Ishikawa (cell line): ENCODE data around the gene HOXD13.

Source experiments
- CEBPB ChIP-seq: IDR thresholded peaks from 2 replicates; pipeline ENCODE4 v1.6.1; 2012
- CREB1 ChIP-seq: IDR thresholded peaks from 2 replicates; pipeline ENCODE4 v1.6.1; 2012; ENCODE audit warnings: low read depth
- EGR1 ChIP-seq: IDR thresholded peaks from 2 replicates; pipeline ENCODE4 v1.6.1; 2012
- EP300 ChIP-seq: IDR thresholded peaks from 2 replicates; pipeline ENCODE4 v1.6.1; 2012; ENCODE audit warnings: borderline replicate concordance
- FOXM1 ChIP-seq: IDR thresholded peaks from 2 replicates; pipeline ENCODE4 v1.6.1; 2012; ENCODE audit warnings: low read depth, borderline replicate concordance
- MAX ChIP-seq: IDR thresholded peaks from 2 replicates; pipeline ENCODE4 v1.6.1; 2012
- NFIC ChIP-seq: IDR thresholded peaks from 2 replicates; pipeline ENCODE4 v1.6.1; 2012
- RAD21 ChIP-seq: IDR thresholded peaks from 2 replicates; pipeline ENCODE4 v1.6.1; 2012; ENCODE audit warnings: low read depth
- REST ChIP-seq: IDR thresholded peaks from 2 replicates; pipeline ENCODE4 v1.6.1; 2012; ENCODE audit warnings: low read depth, mild to moderate bottlenecking
- TAF1 ChIP-seq: IDR thresholded peaks from 2 replicates; pipeline ENCODE4 v1.6.1; 2012; ENCODE audit warnings: low read depth, mild to moderate bottlenecking
- TCF12 ChIP-seq: IDR thresholded peaks from 2 replicates; pipeline ENCODE4 v1.6.1; 2012; ENCODE audit warnings: low read depth
- TEAD4 ChIP-seq: IDR thresholded peaks from 2 replicates; pipeline ENCODE4 v1.6.1; 2012
- YY1 ChIP-seq: IDR thresholded peaks from 2 replicates; pipeline ENCODE4 v1.6.1; 2012; ENCODE audit warnings: low read depth
- ZBTB7A ChIP-seq: IDR thresholded peaks from 2 replicates; pipeline ENCODE4 v1.6.1; 2012; ENCODE audit warnings: low read depth
- TF ChIP-seq, protein P1 (sequence below): IDR thresholded peaks from 2 replicates; pipeline ENCODE4 v1.6.1; 2012

HOXD13 gene

DNA sequence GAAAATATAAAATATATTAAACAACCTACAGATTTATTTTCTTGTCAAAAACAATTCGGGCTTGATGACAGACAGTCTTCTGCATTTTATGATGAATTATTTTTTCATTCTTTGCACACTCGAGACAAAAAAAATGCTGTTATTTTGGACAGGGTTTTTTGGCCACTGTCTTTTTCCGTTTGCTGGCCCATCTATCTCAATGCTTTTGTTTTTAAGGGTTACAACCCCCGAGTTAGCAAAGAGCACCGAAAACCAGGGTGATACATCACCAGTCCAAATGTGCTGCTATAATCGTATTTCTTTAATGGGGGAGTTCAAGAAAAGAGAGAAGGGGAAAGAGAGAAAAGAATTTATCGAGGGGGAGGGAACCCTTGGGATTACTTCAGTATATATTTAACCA is 16.5 kb upstream of the HOXD13 start:
- TF ChIP-seq TCF12: no peak
- TF ChIP-seq FOXM1: no peak
- no peak for TF ChIP-seq CREB1
- TF ChIP-seq TAF1: no peak
- no peak for TF ChIP-seq NFIC
- no peak for TF ChIP-seq EGR1
- TF ChIP-seq TEAD4: no peak
- TF ChIP-seq EP300: no peak
- TF ChIP-seq, protein P1, sequence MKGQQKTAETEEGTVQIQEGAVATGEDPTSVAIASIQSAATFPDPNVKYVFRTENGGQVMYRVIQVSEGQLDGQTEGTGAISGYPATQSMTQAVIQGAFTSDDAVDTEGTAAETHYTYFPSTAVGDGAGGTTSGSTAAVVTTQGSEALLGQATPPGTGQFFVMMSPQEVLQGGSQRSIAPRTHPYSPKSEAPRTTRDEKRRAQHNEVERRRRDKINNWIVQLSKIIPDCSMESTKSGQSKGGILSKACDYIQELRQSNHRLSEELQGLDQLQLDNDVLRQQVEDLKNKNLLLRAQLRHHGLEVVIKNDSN: no peak
- TF ChIP-seq RAD21: no peak
- TF ChIP-seq ZBTB7A: no peak
- TF ChIP-seq MAX: no peak
- no peak for TF ChIP-seq CEBPB
- TF ChIP-seq REST: no peak
- no peak for TF ChIP-seq YY1

DNA sequence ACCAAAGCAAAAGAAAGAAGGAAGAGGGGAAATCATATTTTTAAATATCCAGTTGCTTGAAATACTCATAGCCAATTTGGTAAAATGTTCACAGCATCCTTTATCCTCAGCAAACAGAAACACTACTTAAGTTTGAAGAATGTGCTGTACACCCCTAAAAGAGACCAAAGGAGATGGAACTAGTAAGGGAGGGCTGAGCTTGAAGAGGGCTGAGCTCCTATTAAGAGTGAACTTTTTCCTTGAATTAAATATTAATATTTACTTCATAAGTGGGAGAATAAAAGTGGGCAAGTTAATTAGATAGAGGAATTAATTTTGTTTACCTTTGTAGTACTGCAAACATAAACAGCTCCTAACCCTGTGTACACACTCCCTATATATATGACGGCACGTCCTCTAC is 15.7 kb upstream of the HOXD13 start:
- TF ChIP-seq, protein P1: no peak
- TF ChIP-seq FOXM1: no peak
- no peak for TF ChIP-seq CEBPB
- no peak for TF ChIP-seq CREB1
- TF ChIP-seq TCF12: no peak
- no peak for TF ChIP-seq MAX
- no peak for TF ChIP-seq REST
- no peak for TF ChIP-seq ZBTB7A
- TF ChIP-seq NFIC: no peak
- no peak for TF ChIP-seq EP300
- TF ChIP-seq TAF1: no peak
- TF ChIP-seq TEAD4: no peak
- no peak for TF ChIP-seq YY1
- no peak for TF ChIP-seq RAD21

GRCh38 chr2:176078541-176079284 is 13.8 kb upstream of the HOXD13 start:
- TF ChIP-seq EGR1: no peak
- no peak for TF ChIP-seq FOXM1
- TF ChIP-seq, protein P1: no peak
- no peak for TF ChIP-seq NFIC
- TF ChIP-seq MAX: no peak
- TF ChIP-seq YY1: no peak
- no peak for TF ChIP-seq TCF12
- TF ChIP-seq ZBTB7A: no peak
- no peak for TF ChIP-seq REST
- TF ChIP-seq CREB1: no peak
- no peak for TF ChIP-seq TEAD4
- TF ChIP-seq EP300: no peak
- no peak for TF ChIP-seq CEBPB
- no peak for TF ChIP-seq TAF1
- no peak for TF ChIP-seq RAD21
